Measurements from ENCODE around the gene UBQLN1.
A peak's percentile ranks its signal among the peaks of the same experiment; 100 is the strongest.

The UBQLN1 gene

DNA sequence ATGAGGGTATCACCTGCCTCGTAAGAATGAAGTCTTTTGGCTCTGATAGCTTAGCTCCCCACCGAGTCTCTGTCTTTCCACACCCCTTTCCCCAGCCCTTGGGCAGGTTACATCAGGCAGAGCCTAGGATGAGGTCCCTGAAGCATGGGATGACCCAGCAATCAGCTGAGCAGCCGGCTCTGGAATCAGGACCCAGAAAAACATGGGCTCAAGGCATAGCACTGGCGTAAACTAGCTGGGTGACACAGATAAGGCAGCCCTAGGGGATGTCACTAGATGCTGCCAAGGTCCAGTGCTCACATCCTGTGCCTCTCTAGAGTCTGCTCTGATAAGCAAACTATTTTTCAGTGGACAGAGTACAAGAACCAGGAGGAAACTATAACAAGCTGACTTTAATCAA lies 58.2 kb downstream of the UBQLN1 start:
- ChIA-PET CTCF (interaction anchor here (0.6 to 5.6 kb wide), 20 partner anchors 8 to 315 kb away, joined by 3 to 58 read pairs (median 6); partner anchors contain the start of genes IDNK, KIF27 and UBQLN1), POLR2A (interaction anchor here (1.6 kb wide), 1 partner anchor 59 kb away, joined by 3 read pairs; the partner anchor contains the start of gene UBQLN1)
- TF ChIP-seq, protein P1, sequence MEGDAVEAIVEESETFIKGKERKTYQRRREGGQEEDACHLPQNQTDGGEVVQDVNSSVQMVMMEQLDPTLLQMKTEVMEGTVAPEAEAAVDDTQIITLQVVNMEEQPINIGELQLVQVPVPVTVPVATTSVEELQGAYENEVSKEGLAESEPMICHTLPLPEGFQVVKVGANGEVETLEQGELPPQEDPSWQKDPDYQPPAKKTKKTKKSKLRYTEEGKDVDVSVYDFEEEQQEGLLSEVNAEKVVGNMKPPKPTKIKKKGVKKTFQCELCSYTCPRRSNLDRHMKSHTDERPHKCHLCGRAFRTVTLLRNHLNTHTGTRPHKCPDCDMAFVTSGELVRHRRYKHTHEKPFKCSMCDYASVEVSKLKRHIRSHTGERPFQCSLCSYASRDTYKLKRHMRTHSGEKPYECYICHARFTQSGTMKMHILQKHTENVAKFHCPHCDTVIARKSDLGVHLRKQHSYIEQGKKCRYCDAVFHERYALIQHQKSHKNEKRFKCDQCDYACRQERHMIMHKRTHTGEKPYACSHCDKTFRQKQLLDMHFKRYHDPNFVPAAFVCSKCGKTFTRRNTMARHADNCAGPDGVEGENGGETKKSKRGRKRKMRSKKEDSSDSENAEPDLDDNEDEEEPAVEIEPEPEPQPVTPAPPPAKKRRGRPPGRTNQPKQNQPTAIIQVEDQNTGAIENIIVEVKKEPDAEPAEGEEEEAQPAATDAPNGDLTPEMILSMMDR (IDR thresholded peaks at IDR 0.05; ENCODE audit: control extremely low read depth, extremely low read depth, low read depth, missing control alignments), result no peak
- no peak for DNase-seq (ENCODE audit: extremely low spot score)

DNA sequence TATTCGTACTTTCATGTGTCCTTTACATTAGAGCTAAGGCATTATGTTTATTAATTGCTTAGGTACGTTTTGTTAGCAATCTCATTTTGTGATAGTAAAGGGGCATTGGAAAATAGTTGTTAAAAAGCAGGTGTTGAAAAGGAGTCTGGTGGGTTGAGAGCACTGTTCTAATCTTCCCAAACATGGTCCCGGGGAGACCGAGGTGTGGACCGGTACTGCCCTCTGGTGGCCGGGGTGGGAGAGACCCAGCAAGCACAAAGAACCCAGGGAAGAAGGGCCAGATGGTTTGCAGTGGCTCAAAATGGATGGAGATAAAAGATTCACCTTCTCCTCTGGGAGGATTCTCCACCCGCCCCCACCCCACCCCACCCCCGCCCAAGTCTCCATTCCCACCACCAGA lies 58.7 kb downstream of the UBQLN1 start:
- TF ChIP-seq, protein P1 (IDR thresholded peaks at IDR 0.05; ENCODE audit: control extremely low read depth, extremely low read depth, low read depth, missing control alignments), result peak; percentile 82
- ChIA-PET POLR2A (no interaction called here), CTCF (interaction anchor here (0.6 to 5.6 kb wide), 22 partner anchors 10 to 315 kb away, joined by 3 to 58 read pairs (median 5); partner anchors contain the start of genes IDNK, KIF27 and UBQLN1)
- peak; percentile 70 for DNase-seq (ENCODE audit: extremely low spot score)

DNA sequence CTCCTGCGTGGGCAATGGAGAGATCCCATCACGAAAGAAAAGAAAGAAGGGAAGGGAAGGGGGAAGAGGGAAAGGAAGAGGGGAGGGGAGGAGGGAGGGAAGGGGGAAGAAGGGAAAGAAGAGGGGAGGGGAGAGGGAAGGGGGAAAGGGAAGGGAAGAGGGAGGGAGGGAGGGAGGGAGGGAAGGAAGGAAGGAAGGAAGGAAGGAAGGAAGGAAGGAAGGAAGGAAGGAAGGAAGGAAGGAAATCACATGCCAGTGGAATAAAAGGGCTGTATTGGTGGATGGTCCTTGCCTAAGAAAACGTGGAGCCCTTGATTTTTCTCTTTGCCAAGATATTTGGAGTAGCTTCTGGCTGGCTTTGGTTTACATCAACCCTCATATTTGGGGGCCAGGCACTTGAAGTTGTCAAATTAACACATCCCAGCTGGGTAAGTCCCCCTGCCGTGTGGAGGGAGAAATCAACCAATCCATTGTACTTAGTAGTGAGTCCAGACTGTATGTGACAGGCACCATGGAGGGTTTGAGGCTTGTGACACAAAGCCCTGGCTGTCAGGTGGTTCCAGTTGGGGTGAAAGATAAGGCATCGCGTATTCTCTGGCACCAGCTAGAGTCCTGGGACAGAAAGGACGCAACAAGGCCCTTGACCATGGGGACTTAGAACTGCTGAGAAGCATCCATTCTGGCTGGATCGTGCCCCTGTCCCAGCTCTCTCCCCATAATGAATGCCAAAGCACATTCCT lies 61.1 kb downstream of the UBQLN1 start:
- TF ChIP-seq, protein P1 (IDR thresholded peaks at IDR 0.05; ENCODE audit: control extremely low read depth, extremely low read depth, low read depth, missing control alignments), result no peak
- ChIA-PET CTCF (interaction anchor here (1.0 to 5.6 kb wide), 4 partner anchors 16 to 312 kb away, joined by 3 to 34 read pairs (median 3); no protein-coding TSS in a partner anchor), POLR2A (no interaction called here)
- DNase-seq (ENCODE audit: extremely low spot score), result no peak

DNA sequence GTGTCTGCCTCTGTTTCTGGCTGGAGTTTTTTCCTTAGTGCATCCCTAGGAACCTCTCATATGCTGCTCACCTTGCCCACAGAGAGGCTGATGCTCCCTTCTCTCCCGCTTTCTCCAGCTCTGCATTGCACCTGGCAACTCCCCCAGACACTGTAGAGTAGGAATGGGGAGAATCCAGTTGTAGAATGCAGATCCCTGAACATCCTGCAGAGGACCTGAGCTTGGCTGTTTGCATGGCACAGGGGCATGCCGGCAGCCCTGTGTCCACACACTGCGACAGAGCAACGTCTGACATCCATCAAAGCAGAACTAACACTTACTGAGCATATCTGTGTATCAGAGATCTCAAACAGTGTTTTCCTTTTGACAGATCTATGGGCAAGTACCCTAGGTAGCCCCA lies 65.0 kb downstream of the UBQLN1 start:
- POLR2A ChIA-PET, result no interaction called here
- CTCF ChIA-PET, result no interaction called here
- TF ChIP-seq, protein P1 (IDR thresholded peaks at IDR 0.05; ENCODE audit: control extremely low read depth, extremely low read depth, low read depth, missing control alignments), result no peak
- no peak for DNase-seq (ENCODE audit: extremely low spot score)

DNA sequence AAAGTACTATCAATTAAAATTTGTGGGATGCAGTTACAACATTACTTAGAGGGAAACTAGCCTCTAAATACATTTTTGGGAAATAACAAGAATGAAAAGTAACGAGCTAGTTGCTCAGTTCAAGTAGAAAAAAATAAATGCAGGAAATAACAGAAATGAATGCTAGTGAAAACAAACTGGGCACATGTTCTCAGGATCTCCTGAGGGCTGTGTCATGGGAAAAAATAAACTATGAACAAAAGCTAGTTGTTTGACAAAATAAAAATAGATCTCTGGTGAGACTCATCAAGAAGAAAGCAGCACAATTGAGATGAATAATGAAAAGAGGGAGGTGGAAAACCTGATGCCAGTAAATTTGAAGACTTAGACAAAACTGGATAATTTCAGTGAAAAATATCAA lies 68.5 kb downstream of the UBQLN1 start:
- POLR2A ChIA-PET, result no interaction called here
- DNase-seq (ENCODE audit: extremely low spot score), result no peak
- TF ChIP-seq, protein P1 (IDR thresholded peaks at IDR 0.05; ENCODE audit: control extremely low read depth, extremely low read depth, low read depth, missing control alignments), result no peak
- CTCF ChIA-PET, result interaction anchor here (1.0 to 5.7 kb wide), 5 partner anchors 8 to 43 kb away, joined by 4 to 58 read pairs (median 8); no protein-coding TSS in a partner anchor

DNA sequence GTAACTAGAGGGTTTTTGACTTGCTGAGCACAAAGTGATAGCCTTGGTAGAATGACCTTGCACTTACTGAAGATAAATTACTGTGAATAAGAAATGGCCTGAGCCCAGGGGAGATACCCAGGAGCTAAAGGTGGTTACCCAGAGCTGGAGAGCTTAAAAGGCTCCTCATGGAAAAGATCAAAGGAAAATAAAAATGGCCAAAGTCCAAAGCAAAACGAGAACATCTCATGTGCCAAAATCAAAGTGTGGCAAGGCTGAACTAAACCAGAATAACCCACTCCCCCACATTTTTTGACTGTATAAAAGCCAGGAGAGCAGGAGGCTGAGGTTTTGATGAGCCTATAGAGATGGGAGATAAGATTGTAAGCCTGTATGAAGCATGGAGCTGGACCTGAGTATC lies 70.4 kb downstream of the UBQLN1 start:
- ChIA-PET CTCF (interaction anchor here (1.3 to 5.7 kb wide), 4 partner anchors 9 to 17 kb away, joined by 3 to 58 read pairs (median 16); partner anchors contain the start of gene IDNK), POLR2A (interaction anchor here (1.6 kb wide), 1 partner anchor 70 kb away, joined by 4 read pairs; the partner anchor contains the start of gene UBQLN1)
- DNase-seq (ENCODE audit: extremely low spot score), result no peak
- TF ChIP-seq, protein P1 (IDR thresholded peaks at IDR 0.05; ENCODE audit: control extremely low read depth, extremely low read depth, low read depth, missing control alignments), result no peak
